HG02852 (cell line): Measurements from ENCODE around the gene TLE3.

Experiments used
- ATAC-seq: cut with Tn5 transposase; IDR thresholded peaks from one replicate; pipeline ENCODE4 v1.9.1; 2021; ENCODE audit warnings: mild to moderate bottlenecking, moderate library complexity; ENCODE audit not compliant: unreplicated experiment

TLE3 gene

GRCh38 chr15:70013656-70014313, 83.9 kb downstream of the TLE3 start:
- no peak for ATAC-seq

- ATAC-seq, result no peak
Measured at GRCh38 chr15:70012895-70013294, 84.8 kb downstream of the TLE3 start.

GRCh38 chr15:70008697-70009290, 88.9 kb downstream of the TLE3 start:
- no peak for ATAC-seq

- no peak for ATAC-seq
Measured at GRCh38 chr15:70006259-70007147, 91.2 kb downstream of the TLE3 start.

- ATAC-seq, result no peak
Measured at GRCh38 chr15:70004826-70005225, 92.9 kb downstream of the TLE3 start.

- ATAC-seq, result no peak
Measured at GRCh38 chr15:70002897-70003296, 94.8 kb downstream of the TLE3 start.

- ATAC-seq, result no peak
Measured at GRCh38 chr15:70001859-70002258, 95.9 kb downstream of the TLE3 start.

GRCh38 chr15:69999392-70000085, 98.2 kb downstream of the TLE3 start:
- ATAC-seq, result no peak

GRCh38 chr15:69998541-69999391, 99.0 kb downstream of the TLE3 start:
- ATAC-seq, result no peak

- no peak for ATAC-seq
Measured at GRCh38 chr15:69997813-69998212, 99.9 kb downstream of the TLE3 start.
